ENCODE results near the gene ZNF132.

DNA sequence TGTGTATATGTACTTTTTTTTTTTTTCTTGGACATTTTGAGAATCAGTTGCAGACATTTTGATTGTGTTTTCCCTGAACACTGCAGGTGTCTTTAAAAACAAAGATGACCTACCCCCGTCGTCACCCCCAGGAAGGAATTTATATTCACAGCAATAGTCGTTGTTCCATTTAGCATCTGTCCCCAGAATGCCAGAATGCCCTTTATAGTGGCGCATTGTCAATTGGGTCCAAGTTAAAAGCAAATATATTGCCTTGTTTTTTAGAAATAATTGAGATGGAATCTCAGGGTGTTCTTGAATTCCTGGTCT is 46.3 kb downstream of the ZNF132 start:
- TF ChIP-seq, protein P1, sequence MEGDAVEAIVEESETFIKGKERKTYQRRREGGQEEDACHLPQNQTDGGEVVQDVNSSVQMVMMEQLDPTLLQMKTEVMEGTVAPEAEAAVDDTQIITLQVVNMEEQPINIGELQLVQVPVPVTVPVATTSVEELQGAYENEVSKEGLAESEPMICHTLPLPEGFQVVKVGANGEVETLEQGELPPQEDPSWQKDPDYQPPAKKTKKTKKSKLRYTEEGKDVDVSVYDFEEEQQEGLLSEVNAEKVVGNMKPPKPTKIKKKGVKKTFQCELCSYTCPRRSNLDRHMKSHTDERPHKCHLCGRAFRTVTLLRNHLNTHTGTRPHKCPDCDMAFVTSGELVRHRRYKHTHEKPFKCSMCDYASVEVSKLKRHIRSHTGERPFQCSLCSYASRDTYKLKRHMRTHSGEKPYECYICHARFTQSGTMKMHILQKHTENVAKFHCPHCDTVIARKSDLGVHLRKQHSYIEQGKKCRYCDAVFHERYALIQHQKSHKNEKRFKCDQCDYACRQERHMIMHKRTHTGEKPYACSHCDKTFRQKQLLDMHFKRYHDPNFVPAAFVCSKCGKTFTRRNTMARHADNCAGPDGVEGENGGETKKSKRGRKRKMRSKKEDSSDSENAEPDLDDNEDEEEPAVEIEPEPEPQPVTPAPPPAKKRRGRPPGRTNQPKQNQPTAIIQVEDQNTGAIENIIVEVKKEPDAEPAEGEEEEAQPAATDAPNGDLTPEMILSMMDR (IDR thresholded peaks at IDR 0.05 in 2 of 3, conservative IDR thresholded peaks at IDR 0.05 in 1 of 3; ENCODE audit: borderline replicate concordance in 1 of 3, insufficient read depth in 1 of 3, low read depth in 2 of 3, low read length in 2 of 3): no peak
- TF ChIP-seq POLR2A (IDR thresholded peaks at IDR 0.05; ENCODE audit: borderline replicate concordance, extremely low read depth, insufficient read depth, insufficient read length) (no peak), CEBPB (IDR thresholded peaks at IDR 0.05; ENCODE audit: low read depth) (no peak), POLR2AphosphoS5 (IDR thresholded peaks at IDR 0.05; ENCODE audit: low read depth, low read length) (no peak), JUND (IDR thresholded peaks at IDR 0.05) (no peak), RAD21 (IDR thresholded peaks at IDR 0.05; ENCODE audit: low read depth) (no peak), TCF7L2 (IDR thresholded peaks at IDR 0.05; ENCODE audit: borderline replicate concordance, extremely low read depth, insufficient read depth, insufficient read length) (no peak), CBX3 (IDR thresholded peaks at IDR 0.05; ENCODE audit: low read depth) (no peak)
- TF ChIP-seq, protein P2, sequence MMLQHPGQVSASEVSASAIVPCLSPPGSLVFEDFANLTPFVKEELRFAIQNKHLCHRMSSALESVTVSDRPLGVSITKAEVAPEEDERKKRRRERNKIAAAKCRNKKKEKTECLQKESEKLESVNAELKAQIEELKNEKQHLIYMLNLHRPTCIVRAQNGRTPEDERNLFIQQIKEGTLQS (IDR thresholded peaks at IDR 0.05): no peak

All from HCT116 (cell line).